Astrocyte (in vitro differentiated cells and primary cell): ENCODE measurements around the gene WDR59. TPM values are rescaled to one million over a fixed set of nuclear protein-coding genes. Genes with fewer than 3 reads are reported as not detected.

Experiments used
- DNase-seq: peaks from one replicate; pipeline ENCODE4 v3.0.0-alpha.2; 2010; ENCODE audit warnings: low read depth
- FAIRE-seq: peaks from 2 replicates; lab custom pipeline; 2011; peaks lifted over from hg19 to GRCh38; lab: Jason Lieb, UNC
- H2AFZ ChIP-seq: 2 replicates; pipeline ENCODE4 v1.6.0; 2012; ENCODE audit warnings: low read depth, low read length, inconsistent platforms
- H3K27ac ChIP-seq: 2 replicates; pipeline ENCODE4 v1.5.1; 2011; ENCODE audit warnings: low read depth, low read length, inconsistent platforms
- H3K27me3 ChIP-seq: 2 replicates; pipeline ENCODE4 v1.6.0; 2011; ENCODE audit warnings: low read length, inconsistent platforms; ENCODE audit not compliant: insufficient read depth
- H3K36me3 ChIP-seq: 2 replicates; pipeline ENCODE4 v1.5.1; 2011; ENCODE audit warnings: low read length, inconsistent platforms; ENCODE audit not compliant: insufficient read depth
- H3K4me1 ChIP-seq: 2 replicates; pipeline ENCODE4 v1.5.1; 2011; ENCODE audit warnings: low read length, inconsistent platforms; ENCODE audit not compliant: insufficient read depth
- H3K4me2 ChIP-seq: 2 replicates; pipeline ENCODE4 v1.6.0; 2012; ENCODE audit warnings: low read length, inconsistent platforms
- H3K4me3 ChIP-seq: 2 replicates; pipeline ENCODE4 v1.5.1; 2011; ENCODE audit warnings: low read depth, mild to moderate bottlenecking, low read length, inconsistent platforms; ENCODE audit not compliant: insufficient read depth
- H3K79me2 ChIP-seq: 2 replicates; pipeline ENCODE4 v1.6.0; 2012; ENCODE audit warnings: mild to moderate bottlenecking, low read length, inconsistent platforms; ENCODE audit not compliant: insufficient read depth
- H3K9ac ChIP-seq: 2 replicates; pipeline ENCODE4 v1.6.0; 2012; ENCODE audit warnings: mild to moderate bottlenecking, low read length, inconsistent platforms
- H3K9me3 ChIP-seq: 2 replicates; pipeline ENCODE4 v1.5.1; 2012; ENCODE audit warnings: low read depth, mild to moderate bottlenecking, low read length, inconsistent platforms; ENCODE audit not compliant: insufficient read depth
- H4K20me1 ChIP-seq: 2 replicates; pipeline ENCODE4 v1.6.0; 2012; ENCODE audit warnings: low read length, inconsistent platforms; ENCODE audit not compliant: insufficient read depth
- H3K27ac Mint-ChIP-seq: one replicate; pipeline ENCODE4 v1.8.0; 2021; ENCODE audit warnings: mild to moderate bottlenecking, mixed read lengths; ENCODE audit not compliant: unreplicated experiment
- H3K27me3 Mint-ChIP-seq: one replicate; pipeline ENCODE4 v1.8.0; 2021; ENCODE audit warnings: low read depth, mixed read lengths; ENCODE audit not compliant: unreplicated experiment
- H3K36me3 Mint-ChIP-seq: one replicate; pipeline ENCODE4 v1.8.0; 2021; ENCODE audit warnings: low read depth, mixed read lengths; ENCODE audit not compliant: unreplicated experiment
- H3K4me1 Mint-ChIP-seq: one replicate; pipeline ENCODE4 v1.8.0; 2021; ENCODE audit warnings: low read depth, mixed read lengths; ENCODE audit not compliant: unreplicated experiment
- H3K4me3 Mint-ChIP-seq: one replicate; pipeline ENCODE4 v1.8.0; 2021; ENCODE audit warnings: mild to moderate bottlenecking, moderate library complexity, mixed read lengths; ENCODE audit not compliant: unreplicated experiment
- H3K9me3 Mint-ChIP-seq: one replicate; pipeline ENCODE4 v1.8.0; 2021; ENCODE audit warnings: mild to moderate bottlenecking, mixed read lengths; ENCODE audit not compliant: unreplicated experiment
- CTCF ChIP-seq: IDR thresholded peaks from 2 replicates; pipeline ENCODE4 v1.5.1; 2011; ENCODE audit warnings: low read depth, mild to moderate bottlenecking, inconsistent platforms, low read length, moderate library complexity; ENCODE audit not compliant: insufficient read depth
- EZH2 ChIP-seq: IDR thresholded peaks from 2 replicates; pipeline ENCODE4 v1.6.1; 2012; ENCODE audit warnings: mild to moderate bottlenecking, low read length, inconsistent platforms; ENCODE audit not compliant: insufficient read depth
- total RNA-seq: library from RNA; stranded (reverse); gene quantifications from 2 replicates; pipeline ENCODE4 v1.2.1, GENCODE V29; 2021

WDR59 gene
- total RNA-seq, 1 donor from 2014 or later: 63.8 TPM

- no peak overlapping the region for H3K4me3 ChIP-seq
- H3K36me3 ChIP-seq: no peaks in the 10 kb centered on the region
- H3K4me1 ChIP-seq: no peaks in the 10 kb centered on the region
- no peaks in the 10 kb centered on the region for H4K20me1 ChIP-seq
- no peaks in the 10 kb centered on the region for H3K9me3 ChIP-seq
- no peaks in the 10 kb centered on the region for H3K79me2 ChIP-seq
- H3K9ac ChIP-seq: no peak overlapping the region
- Mint-ChIP-seq H3K36me3 (no peaks in the 10 kb centered on the region), H3K9me3 (no peaks in the 10 kb centered on the region), H3K4me1 (no peaks in the 10 kb centered on the region), H3K4me3 (no peak overlapping the region), H3K27ac (no peak overlapping the region), H3K27me3 (peaks cover 5% of the 10 kb centered on the region)
- H2AFZ ChIP-seq: no peak overlapping the region
- no peak overlapping the region for H3K27ac ChIP-seq
- FAIRE-seq: no peak
- no peak for TF ChIP-seq EZH2
- no peak for TF ChIP-seq CTCF
- H3K4me2 ChIP-seq: no peak overlapping the region
- DNase-seq: no peak
- no peaks in the 10 kb centered on the region for H3K27me3 ChIP-seq
Measured at GRCh38 chr16:74852500-74852875, 132.4 kb downstream of the WDR59 start.

- Histone ChIP-seq H3K9ac (no peak overlapping the region), H3K9me3 (no peaks in the 10 kb centered on the region), H2AFZ (no peak overlapping the region), H3K4me1 (no peaks in the 10 kb centered on the region), H3K4me3 (no peak overlapping the region), H3K27me3 (no peaks in the 10 kb centered on the region), H3K36me3 (no peaks in the 10 kb centered on the region), H4K20me1 (no peaks in the 10 kb centered on the region), H3K4me2 (no peak overlapping the region), H3K79me2 (no peaks in the 10 kb centered on the region), H3K27ac (no peak overlapping the region)
- no peak for TF ChIP-seq CTCF
- no peak for TF ChIP-seq EZH2
- no peak for FAIRE-seq
- no peaks in the 10 kb centered on the region for H3K4me1 Mint-ChIP-seq
- no peaks in the 10 kb centered on the region for H3K9me3 Mint-ChIP-seq
- no peaks in the 10 kb centered on the region for H3K36me3 Mint-ChIP-seq
- H3K4me3 Mint-ChIP-seq: no peak overlapping the region
- no peak overlapping the region for H3K27ac Mint-ChIP-seq
- DNase-seq: no peak
- H3K27me3 Mint-ChIP-seq: peaks cover 8% of the 10 kb centered on the region
Measured at GRCh38 chr16:74850027-74850426, 134.9 kb downstream of the WDR59 start.

GRCh38 chr16:74847202-74847601 is 137.7 kb downstream of the WDR59 start:
- TF ChIP-seq CTCF (no peak), EZH2 (no peak)
- Mint-ChIP-seq H3K4me1 (peaks cover 7% of the 10 kb centered on the region), H3K4me3 (no peak overlapping the region), H3K9me3 (no peaks in the 10 kb centered on the region), H3K27me3 (peaks cover 8% of the 10 kb centered on the region), H3K36me3 (no peaks in the 10 kb centered on the region), H3K27ac (no peak overlapping the region)
- H2AFZ ChIP-seq: no peak overlapping the region
- no peak overlapping the region for H3K9ac ChIP-seq
- no peaks in the 10 kb centered on the region for H3K4me1 ChIP-seq
- H3K36me3 ChIP-seq: no peaks in the 10 kb centered on the region
- H3K4me3 ChIP-seq: no peak overlapping the region
- DNase-seq (no peak), FAIRE-seq (no peak)
- no peaks in the 10 kb centered on the region for H3K9me3 ChIP-seq
- no peak overlapping the region for H3K4me2 ChIP-seq
- no peaks in the 10 kb centered on the region for H3K27me3 ChIP-seq
- H3K79me2 ChIP-seq: no peaks in the 10 kb centered on the region
- H3K27ac ChIP-seq: no peak overlapping the region
- no peaks in the 10 kb centered on the region for H4K20me1 ChIP-seq
